ENCODE measurements around the gene MED6. TPM values are rescaled to one million over a fixed set of nuclear protein-coding genes. Genes with fewer than 3 reads are reported as not detected.

MED6 gene
- total and polyA plus RNA-seq, 7 donors, result 15.0 to 40.7 (median 26.1) TPM

DNA sequence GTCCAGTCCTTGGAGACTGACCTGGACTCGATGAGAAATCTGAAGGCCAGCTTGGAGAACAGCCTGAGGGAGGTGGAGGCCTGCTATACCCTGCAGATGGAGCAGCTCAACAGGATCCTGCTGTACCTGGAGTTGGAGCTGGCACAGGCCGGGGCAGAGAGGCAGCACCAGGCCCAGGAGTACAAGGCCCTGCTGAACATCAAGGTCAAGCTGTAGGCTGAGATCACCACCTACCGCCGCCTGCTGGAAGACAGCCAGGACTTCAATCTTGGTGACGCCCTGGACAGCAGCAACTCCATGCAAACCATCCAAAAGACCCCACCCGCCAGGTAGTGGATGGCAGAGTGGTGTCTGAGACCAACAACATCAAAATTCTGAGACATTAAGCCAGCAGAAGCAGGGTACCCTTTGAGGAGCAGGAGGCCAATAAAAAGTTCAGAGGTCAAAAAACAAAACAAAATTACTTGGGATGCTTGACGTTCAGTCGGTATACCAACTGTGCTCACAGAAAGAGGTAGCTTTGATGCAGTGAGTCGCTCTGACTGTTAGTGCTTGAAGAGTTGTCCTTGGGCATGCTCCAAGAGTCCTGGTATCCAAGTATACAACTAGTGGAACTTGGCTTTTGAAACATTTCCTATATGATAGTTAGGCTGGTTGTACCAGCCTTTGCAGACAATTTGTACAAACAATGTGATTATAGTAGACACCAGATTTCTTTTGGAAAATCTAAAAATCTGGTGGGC is 4.8 kb downstream of the MED6 start:
- H3K27me3 ChIP-seq, result no peaks in the 10 kb centered on the region
- H3K9me3 ChIP-seq, result no peaks in the 10 kb centered on the region
- no peak for DNase-seq
- H3K27ac ChIP-seq, result no peak overlapping the region
- intact Hi-C loops (cut with DNase I), result no loop called here
- no peak overlapping the region for H3K4me3 ChIP-seq
- H3K36me3 ChIP-seq, result peaks cover 23 to 62% (median 36%) of the 10 kb centered on the region in 4 donors
- peaks cover 0 to 13% (median 13%) of the 10 kb centered on the region in 4 donors for H3K4me1 ChIP-seq
- TF ChIP-seq, protein P1, sequence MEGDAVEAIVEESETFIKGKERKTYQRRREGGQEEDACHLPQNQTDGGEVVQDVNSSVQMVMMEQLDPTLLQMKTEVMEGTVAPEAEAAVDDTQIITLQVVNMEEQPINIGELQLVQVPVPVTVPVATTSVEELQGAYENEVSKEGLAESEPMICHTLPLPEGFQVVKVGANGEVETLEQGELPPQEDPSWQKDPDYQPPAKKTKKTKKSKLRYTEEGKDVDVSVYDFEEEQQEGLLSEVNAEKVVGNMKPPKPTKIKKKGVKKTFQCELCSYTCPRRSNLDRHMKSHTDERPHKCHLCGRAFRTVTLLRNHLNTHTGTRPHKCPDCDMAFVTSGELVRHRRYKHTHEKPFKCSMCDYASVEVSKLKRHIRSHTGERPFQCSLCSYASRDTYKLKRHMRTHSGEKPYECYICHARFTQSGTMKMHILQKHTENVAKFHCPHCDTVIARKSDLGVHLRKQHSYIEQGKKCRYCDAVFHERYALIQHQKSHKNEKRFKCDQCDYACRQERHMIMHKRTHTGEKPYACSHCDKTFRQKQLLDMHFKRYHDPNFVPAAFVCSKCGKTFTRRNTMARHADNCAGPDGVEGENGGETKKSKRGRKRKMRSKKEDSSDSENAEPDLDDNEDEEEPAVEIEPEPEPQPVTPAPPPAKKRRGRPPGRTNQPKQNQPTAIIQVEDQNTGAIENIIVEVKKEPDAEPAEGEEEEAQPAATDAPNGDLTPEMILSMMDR (IDR thresholded peaks at IDR 0.05), result no peak
- TF ChIP-seq EP300 (IDR thresholded peaks at IDR 0.05) (no peak), POLR2AphosphoS5 (IDR thresholded peaks at IDR 0.05) (no peak), POLR2A (IDR thresholded peaks at IDR 0.05) (no peak)
- WGBS, 2 donors, result 86 to 91% methylated on average over 9 of the region's 9 CpGs

DNA sequence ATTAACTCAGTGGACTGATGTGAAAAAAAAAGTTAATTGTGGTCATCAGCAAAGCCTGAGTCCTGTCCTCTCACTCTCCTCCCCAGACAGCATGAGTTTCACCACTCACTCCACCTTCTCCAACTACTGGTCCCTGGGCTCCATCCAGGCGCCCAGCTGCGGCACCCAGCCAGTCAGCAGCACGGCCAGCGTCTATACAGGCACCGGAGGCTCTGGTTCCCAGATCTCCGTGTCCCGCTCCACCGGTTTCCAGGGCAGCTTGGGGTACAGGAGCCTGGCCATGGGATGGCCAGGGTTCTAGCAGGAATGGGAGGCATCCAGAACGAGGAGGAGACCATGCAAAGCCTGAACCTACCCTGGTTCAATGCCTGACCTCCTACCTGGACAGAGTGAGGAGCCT is 6.0 kb downstream of the MED6 start:
- TF ChIP-seq, protein P1 (IDR thresholded peaks at IDR 0.05), result no peak
- Histone ChIP-seq H3K4me1 (peaks cover 0 to 8% (median 7%) of the 10 kb centered on the region in 4 donors), H3K36me3 (peaks cover 29 to 73% (median 40%) of the 10 kb centered on the region in 4 donors), H3K4me3 (no peak overlapping the region), H3K9me3 (no peaks in the 10 kb centered on the region), H3K27me3 (no peaks in the 10 kb centered on the region), H3K27ac (no peak overlapping the region)
- no peak for DNase-seq
- WGBS, 2 donors, result 97 to 98% methylated on average over 9 of the region's 9 CpGs
- intact Hi-C loops (cut with DNase I), result no loop called here

GRCh38 chr14:70585231-70585630 is 15.2 kb downstream of the MED6 start:
- intact Hi-C loops (cut with DNase I), result no loop called here
- no peaks in the 10 kb centered on the region for H3K4me1 ChIP-seq
- 73 to 87% methylated on average over 3 of the region's 3 CpGs for WGBS, 2 donors
- no peak for DNase-seq
- H3K27ac ChIP-seq, result no peak overlapping the region
- H3K4me3 ChIP-seq, result no peak overlapping the region
- TF ChIP-seq EP300 (IDR thresholded peaks at IDR 0.05) (no peak), POLR2AphosphoS5 (IDR thresholded peaks at IDR 0.05) (no peak), POLR2A (IDR thresholded peaks at IDR 0.05) (no peak)
- TF ChIP-seq, protein P1 (IDR thresholded peaks at IDR 0.05), result no peak
- no peaks in the 10 kb centered on the region for H3K9me3 ChIP-seq
- no peaks in the 10 kb centered on the region for H3K27me3 ChIP-seq
- peaks cover 3 to 100% (median 37%) of the 10 kb centered on the region in 4 donors for H3K36me3 ChIP-seq

DNA sequence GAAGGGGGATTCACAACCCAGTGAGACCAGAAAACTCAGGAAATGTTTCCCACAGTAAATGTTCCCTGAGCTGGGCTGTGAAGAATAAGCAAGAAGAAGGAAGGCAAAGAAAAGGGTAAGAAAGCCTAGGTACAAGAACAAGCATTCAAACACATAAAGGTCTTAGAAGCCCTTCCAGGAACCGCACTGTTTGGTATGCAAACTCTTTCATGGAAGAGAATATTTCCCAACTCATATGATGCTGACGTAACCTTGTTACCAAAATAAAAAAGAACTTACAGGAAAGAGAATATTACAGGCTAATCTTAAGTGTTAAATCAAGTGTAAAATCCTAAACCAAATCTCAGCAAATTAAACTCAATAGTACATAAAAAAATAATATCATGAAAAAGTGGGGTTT is 23.6 kb downstream of the MED6 start:
- H3K27ac ChIP-seq, result no peak overlapping the region
- intact Hi-C loops (cut with DNase I), result no loop called here
- 95 to 99% methylated on average over 2 of the region's 2 CpGs for WGBS, 2 donors
- no peak overlapping the region for H3K4me3 ChIP-seq
- TF ChIP-seq EP300 (IDR thresholded peaks at IDR 0.05), result no peak
- TF ChIP-seq, protein P1 (IDR thresholded peaks at IDR 0.05), result no peak
- DNase-seq, result no peak
- no peaks in the 10 kb centered on the region for H3K27me3 ChIP-seq
- H3K4me1 ChIP-seq, result no peaks in the 10 kb centered on the region
- no peaks in the 10 kb centered on the region for H3K9me3 ChIP-seq
- peaks cover 0 to 51% (median 9%) of the 10 kb centered on the region in 4 donors for H3K36me3 ChIP-seq

DNA sequence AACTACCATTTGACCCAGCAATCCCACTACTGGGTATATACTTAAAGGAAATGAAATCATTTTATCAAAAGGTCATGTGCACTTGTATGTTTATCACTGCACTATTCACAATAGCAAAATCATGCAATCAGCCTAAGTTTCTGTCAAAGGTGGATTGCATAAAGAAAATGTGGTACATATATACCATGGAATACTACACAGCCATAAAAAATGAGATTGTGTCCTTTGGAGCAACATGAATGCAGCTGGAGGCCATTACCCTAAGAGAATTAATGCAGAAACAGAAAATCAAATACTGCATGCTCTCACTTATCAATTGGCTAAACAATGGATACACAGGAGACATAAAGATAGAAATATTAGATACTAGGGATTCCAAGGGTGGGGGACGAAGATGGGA is 27.4 kb downstream of the MED6 start:
- 95 to 98% methylated on average over 1 of the region's 1 CpG for WGBS, 2 donors

More for the DNA sequence above, 27.4 kb downstream of the MED6 start:
- no peaks in the 10 kb centered on the region for H3K27me3 ChIP-seq
- no peaks in the 10 kb centered on the region for H3K9me3 ChIP-seq
- H3K4me3 ChIP-seq, result no peak overlapping the region
- no peaks in the 10 kb centered on the region for H3K4me1 ChIP-seq
- TF ChIP-seq POLR2A (IDR thresholded peaks at IDR 0.05) (no peak), EP300 (IDR thresholded peaks at IDR 0.05) (no peak), POLR2AphosphoS5 (IDR thresholded peaks at IDR 0.05) (no peak)
- TF ChIP-seq, protein P1 (IDR thresholded peaks at IDR 0.05), result no peak
- DNase-seq, result no peak
- intact Hi-C loops (cut with DNase I), result no loop called here
- H3K36me3 ChIP-seq, result peaks cover 0 to 18% (median 0%) of the 10 kb centered on the region in 4 donors
- no peak overlapping the region for H3K27ac ChIP-seq

Measured in sigmoid colon (tissue), 7 donors.